Stimulated activated CD4-positive, alpha-beta T cell treated with anti-CD3 and anti-CD28 coated beads, Interleukin-2, amount 100 ng/mL, for 4 hours (primary cell): ENCODE results near the gene AIFM2.
"Not testable (repeated sequence)": the region's sequence is repeated elsewhere in the genome, so short reads cannot be mapped to it uniquely, and the experiment has no call there.

Experiments used
- DNase-seq: peaks from one replicate; pipeline ENCODE4 v3.0.0-alpha.2; 2020; ENCODE audit warnings: low read depth

The AIFM2 gene

GRCh38 chr10:70121281-70121949 is 11.2 kb downstream of the AIFM2 start:
- DNase-seq = no peak

GRCh38 chr10:70120417-70120816 is 12.2 kb downstream of the AIFM2 start:
- no peak for DNase-seq

- DNase-seq = no peak
These were observed 13.0 kb downstream of the AIFM2 start for GRCh38 chr10:70119623-70120022.

DNA sequence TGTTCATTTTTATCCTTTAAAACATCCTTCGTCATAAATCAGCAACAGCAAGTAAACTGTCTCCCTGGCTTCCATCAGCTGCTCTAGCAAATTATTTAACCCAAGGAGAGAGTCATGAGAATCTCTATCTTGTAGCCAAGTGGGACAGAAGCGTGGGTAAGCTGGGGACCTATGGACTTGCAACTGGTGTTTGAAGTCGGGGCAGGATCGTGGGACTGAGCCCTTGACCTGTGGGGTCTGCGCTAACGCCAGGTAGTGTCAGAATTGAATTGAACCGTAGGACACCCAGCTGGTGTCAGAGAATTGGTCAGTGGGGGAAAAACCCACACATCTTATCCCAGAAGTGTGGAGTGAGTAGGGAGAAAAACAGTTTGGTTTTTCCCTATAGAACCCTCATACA is 13.4 kb downstream of the AIFM2 start:
- no peak for DNase-seq

- no peak for DNase-seq
These were observed 14.4 kb downstream of the AIFM2 start for GRCh38 chr10:70118196-70118595.

- no peak for DNase-seq
These were observed 15.0 kb downstream of the AIFM2 start for GRCh38 chr10:70117646-70118045.

DNA sequence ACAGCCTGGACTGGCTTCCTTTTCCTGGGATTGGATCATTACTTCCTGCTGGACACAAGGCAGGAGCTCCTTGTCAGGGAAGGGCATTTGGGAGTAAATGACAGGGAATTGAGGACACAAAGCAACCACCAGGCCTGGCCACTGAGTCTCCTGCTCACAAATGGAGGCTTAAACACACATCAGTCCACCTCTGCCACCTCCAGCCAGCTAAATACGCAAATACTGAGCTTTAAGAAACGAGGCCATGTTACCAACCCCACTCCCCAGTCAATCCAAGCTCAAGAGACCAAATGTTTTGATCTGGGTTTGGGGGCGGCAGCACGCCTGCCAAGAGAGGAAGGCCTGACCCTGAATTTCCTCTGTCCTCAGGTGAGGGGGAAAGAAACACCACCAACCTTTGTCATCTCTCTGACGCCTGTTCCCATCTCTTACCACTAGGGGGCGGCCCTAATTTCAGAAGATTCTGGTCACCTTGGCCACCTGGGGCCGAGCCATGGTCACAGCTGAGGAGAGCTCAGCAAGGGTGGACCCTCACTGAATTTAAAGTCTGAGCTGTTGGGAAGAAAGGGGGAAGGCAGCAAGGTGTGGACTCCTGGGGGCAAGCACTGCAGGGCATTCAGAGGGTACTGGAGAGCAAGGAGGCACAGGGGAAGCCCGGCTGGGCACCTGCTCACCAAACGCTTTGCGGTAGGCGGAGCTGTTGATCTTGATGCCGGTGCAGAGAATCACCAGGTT is 16.5 kb downstream of the AIFM2 start:
- DNase-seq = peak; percentile 37

DNA sequence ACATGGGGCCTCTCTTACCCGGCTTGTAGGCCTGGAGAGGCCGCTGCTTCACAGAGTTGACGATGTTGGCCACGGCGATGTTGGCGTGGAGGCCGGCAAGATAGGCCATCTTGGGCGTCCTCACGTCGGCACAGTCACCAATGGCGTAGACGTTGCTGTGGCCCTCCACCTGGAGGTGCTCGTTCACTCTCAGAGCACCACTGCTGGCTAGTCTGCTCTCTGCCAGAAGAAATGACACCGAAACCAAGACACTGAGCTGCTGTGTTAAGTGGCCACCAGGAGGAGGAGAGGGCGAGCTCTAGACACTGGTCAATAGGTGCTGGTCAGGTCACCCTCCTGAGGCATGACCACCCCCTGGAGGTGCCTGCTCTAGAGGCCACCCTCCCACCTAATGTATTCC is 17.7 kb downstream of the AIFM2 start:
- no peak for DNase-seq

DNA sequence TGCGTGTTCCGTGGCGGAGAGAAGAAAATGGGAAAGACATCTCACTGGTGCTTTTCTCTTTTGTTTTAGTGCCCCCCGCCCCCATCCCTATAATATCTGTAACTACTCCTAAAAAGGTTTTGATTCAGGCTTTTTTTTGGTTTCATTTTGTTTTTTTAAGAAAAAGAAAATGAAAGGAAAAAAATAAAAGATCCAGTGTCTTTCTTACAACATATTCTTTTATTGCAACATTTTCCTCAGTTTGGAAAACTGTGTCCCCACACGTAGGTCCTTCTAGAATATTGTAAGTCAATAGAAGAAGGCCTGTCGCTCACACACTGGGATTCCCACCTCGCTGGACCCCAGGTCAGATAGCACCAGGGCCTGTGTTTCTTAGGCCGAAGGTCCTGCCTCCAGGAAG is 20.6 kb downstream of the AIFM2 start:
- no peak for DNase-seq

DNA sequence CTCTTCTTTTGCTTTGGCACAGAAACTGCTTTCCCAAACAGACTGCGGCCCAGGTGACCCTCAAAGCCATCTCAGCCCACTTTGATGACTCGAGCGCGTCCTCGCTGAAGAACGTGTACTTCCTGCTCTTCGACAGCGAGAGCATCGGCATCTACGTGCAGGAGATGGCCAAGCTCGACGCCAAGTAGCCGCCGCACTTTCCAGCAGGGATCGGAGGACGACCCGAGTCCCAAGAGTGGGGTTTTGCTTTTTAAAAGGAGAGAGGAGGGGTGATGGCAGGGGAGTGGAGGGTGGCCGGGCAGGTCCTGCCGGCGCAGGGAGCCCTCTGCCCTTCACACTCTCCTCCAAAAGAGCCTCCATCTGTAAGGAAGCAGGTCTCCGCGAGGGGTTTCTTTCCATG is 21.1 kb downstream of the AIFM2 start:
- DNase-seq = no peak

- no peak for DNase-seq
These were observed 23.4 kb downstream of the AIFM2 start for GRCh38 chr10:70109064-70109729.

- DNase-seq = no peak
These were observed 25.4 kb downstream of the AIFM2 start for GRCh38 chr10:70106958-70107791.

- no peak for DNase-seq
These were observed 31.0 kb downstream of the AIFM2 start for GRCh38 chr10:70101668-70102067.

- DNase-seq = not testable (repeated sequence)
These were observed 31.5 kb downstream of the AIFM2 start for GRCh38 chr10:70101068-70101562.

- no peak for DNase-seq
These were observed 34.4 kb downstream of the AIFM2 start for GRCh38 chr10:70098271-70098670.

- DNase-seq = no peak
These were observed 35.2 kb downstream of the AIFM2 start for GRCh38 chr10:70097459-70097858.

GRCh38 chr10:70096705-70097420 is 35.8 kb downstream of the AIFM2 start:
- no peak for DNase-seq

- no peak for DNase-seq
These were observed 36.5 kb downstream of the AIFM2 start for GRCh38 chr10:70096016-70096704.

DNA sequence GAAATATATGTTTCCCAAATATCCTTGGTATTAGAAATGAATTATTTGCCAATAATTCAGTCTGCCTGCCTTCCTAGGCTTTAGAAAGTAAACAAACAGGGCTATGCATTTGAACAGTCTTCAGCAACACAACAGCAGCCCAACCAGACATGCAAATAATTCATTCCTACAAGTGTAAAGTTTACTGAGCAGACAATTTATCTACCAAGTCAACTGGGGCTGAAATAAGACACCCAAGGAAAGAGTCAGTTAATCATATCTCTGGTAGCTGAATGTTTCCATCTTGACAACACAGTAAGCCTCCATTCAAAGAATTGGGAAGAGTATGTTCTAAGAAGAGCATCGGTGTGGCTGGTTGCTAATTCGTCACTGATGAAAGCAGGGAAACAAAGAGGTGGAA is 38.4 kb downstream of the AIFM2 start:
- no peak for DNase-seq

- no peak for DNase-seq
These were observed 39.2 kb downstream of the AIFM2 start for GRCh38 chr10:70093335-70093944.

DNA sequence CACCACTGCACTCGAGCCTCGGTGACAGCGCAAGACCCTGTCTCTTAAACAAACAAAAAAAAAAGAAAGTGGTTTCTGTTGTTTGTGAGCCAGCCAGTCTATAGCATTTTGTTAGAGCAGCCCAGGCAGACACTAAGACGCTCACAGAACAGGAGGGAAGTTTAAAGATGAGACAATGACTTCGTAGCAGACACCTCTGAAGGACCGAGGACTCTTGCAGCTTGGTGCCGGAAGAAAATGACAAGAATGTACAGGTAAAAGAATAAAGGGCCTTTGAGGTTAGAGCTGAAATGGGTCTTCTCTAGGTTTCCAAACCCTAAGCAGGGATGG is 40.3 kb downstream of the AIFM2 start:
- no peak for DNase-seq
